ENCODE measurements around the gene PCNA.

Gene PCNA

GRCh38 chr20:5119435-5120184, at the start of gene PCNA:
TSS of gene PCNA (minus strand) at chr20:5119958. CDS start at chr20:5119798, 160 bp downstream.
- DNase-seq (ENCODE audit: low spot score), result peak; percentile 98

DNA sequence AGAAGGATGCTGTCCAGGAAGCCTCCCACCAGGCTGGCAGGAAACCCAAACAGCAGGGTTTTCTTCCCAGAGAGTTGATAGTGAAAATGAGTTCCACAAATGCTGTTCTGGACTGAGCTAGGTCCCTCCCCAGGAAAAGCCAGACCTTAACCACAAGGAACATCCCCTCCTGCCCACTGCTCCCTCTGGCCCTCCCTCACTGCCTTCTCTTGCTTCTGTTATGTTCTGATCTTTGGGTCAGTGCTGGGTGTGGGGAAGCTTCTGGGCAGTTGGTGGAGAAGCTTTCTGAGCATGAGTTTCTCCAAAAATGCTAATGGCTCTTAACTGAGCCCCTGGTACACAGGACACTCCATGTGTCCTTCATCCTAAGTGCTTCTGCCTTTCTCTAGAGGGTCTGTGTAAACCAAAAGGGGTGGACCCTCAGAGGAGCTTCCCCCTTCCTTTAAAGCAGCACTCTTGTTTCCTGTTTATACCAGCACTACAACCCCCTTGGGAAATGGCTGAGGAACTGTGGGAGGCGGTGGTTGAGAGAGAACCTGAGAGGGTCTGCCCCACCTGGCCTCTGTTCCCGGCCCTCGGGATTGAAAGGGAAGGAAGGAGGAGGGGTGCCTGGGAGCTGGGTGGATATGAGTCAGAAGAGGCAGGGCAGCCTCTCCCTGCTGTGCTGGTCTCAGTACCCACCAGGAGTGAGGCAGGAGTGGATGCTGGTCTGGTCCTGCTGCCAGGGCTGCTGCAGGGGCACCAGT, 49.1 kb upstream of the PCNA start:
- no peak for DNase-seq (ENCODE audit: low spot score)

DNA sequence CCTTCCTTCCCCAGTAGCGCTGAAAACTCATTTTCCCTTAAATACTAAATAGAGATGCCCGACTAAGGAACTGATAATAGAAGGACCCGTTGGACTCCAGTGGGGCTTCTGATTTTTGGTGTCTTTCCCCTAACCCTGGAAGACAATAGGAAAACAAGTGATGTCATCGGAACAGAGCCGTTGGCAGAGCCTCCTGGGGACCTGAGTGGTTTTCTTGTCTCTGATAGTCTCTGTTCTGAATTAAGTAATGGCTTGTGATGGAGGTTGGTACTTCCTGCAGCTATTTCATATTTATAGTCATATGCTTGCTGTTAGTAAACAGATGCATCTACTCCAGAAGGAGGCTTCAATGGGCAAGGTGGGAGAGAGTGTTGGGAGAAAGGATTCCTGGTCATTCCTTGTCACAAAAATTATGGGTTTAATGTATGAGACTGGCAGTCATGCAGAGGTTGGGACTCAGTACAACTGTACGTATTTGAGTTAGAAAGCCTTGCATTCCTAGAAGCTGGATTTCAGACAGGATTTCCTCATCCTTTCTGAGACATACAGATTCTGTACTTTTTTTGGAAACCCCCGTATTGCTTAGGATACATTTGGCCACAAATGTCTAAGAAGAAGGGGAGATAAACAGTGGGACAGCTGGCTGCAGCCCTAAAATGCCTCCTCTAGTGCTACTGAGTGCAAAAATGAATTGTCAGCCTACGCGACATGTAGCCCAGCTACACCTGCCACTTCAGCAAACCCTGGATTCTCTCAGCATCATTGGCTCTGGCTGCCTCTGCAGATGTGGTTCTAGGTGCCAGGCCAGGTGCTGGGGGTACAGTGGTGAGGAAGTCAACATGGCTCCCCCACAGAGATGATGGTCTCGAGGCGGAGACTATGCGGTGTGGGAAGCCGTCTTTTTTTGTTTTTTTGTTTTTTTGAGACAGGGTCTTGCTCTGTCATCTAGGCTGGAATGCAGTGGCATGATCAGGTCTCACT, 45.2 kb upstream of the PCNA start:
- DNase-seq (ENCODE audit: low spot score), result no peak

DNA sequence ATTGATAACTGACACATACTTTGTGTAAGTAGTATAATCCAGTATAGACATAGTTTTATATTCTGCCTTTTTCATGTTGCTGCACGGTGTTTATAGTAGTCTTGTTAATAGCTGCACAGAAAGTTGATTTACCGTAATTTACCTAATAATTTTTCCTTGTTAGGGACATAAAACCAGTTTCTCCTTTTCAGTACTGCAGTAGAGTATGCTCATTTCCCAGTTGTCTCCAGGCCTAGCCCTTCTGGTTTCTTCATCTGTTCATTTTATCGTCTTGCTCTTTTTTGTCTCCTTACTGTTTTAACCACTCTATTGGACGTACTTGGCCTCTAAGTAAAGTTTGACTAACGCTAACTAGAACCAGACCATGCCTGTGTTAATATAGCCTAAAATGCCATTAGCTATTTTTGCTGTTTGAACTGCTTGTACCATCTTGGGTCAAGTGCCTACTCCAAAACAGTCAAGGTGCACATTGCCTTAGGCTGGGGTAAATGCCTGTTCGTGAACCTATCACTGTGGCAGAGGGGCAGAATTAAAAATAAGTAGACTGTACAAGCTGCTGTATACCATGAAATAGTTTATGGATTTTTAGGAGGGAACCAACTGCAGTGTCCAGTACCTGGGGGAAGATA, 41.9 kb upstream of the PCNA start:
- no peak for DNase-seq (ENCODE audit: low spot score)

- no peak for DNase-seq (ENCODE audit: low spot score)
Measured at GRCh38 chr20:5160882-5161281, 41.1 kb upstream of the PCNA start.

- DNase-seq (ENCODE audit: low spot score), result no peak
Measured at GRCh38 chr20:5159928-5160327, 40.2 kb upstream of the PCNA start.

GRCh38 chr20:5156675-5157448, 37.1 kb upstream of the PCNA start:
- no peak for DNase-seq (ENCODE audit: low spot score)

GRCh38 chr20:5155404-5155803, 35.6 kb upstream of the PCNA start:
- DNase-seq (ENCODE audit: low spot score), result no peak

- DNase-seq (ENCODE audit: low spot score), result no peak
Measured at GRCh38 chr20:5154543-5154925, 34.8 kb upstream of the PCNA start.

DNA sequence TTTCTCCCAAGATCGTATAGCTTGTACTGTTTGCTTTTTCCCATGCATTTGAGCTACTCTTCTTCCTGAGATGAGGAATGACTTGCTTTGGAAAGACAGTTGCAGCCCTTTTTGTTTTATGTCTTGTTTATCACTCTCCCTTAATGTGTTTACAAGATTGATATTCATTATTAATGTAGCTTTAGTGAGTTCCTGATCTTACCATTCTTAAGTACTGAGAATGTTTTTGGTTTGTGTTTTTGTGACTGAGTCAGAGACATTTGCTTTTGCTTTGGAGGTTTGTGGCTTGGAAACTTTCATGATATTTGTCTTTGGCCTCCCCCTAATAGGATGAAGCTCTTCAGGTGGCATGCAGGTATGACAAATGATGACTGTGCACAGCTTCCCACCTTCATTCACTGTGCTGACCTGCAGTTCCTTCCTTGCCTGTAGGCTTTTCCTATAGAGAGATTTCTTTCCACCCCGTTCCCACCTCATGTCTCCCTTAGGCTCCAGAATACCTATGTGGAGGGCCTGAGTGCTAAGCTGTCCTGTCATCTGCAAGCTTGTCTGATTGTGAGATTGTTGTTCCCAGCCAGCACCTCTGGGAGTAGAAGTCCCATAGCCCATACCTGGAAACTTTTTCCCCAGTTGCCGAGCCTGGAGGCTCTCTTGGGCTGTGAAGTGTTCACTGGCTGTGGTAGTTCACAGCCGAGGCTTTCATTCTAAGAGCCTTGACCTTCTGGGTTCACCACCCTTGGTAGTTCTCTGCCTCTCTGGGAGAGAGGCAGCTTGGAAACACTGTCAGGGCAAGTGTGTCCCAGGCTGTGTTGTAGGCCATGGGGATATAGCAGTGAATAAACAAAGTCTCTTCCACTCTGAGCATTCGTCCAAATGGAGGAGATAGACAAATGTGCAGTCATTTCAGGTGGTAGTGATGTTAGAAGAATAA, 34.1 kb upstream of the PCNA start:
- no peak for DNase-seq (ENCODE audit: low spot score)

GRCh38 chr20:5153152-5153467, 33.4 kb upstream of the PCNA start:
- no peak for DNase-seq (ENCODE audit: low spot score)

GRCh38 chr20:5150226-5151076, 30.7 kb upstream of the PCNA start:
- DNase-seq (ENCODE audit: low spot score), result no peak

GRCh38 chr20:5149892-5150225, 30.1 kb upstream of the PCNA start:
- no peak for DNase-seq (ENCODE audit: low spot score)

- DNase-seq (ENCODE audit: low spot score), result no peak
Measured at GRCh38 chr20:5148581-5148980, 28.8 kb upstream of the PCNA start.

- no peak for DNase-seq (ENCODE audit: low spot score)
Measured at GRCh38 chr20:5146871-5147592, 27.3 kb upstream of the PCNA start.

- no peak for DNase-seq (ENCODE audit: low spot score)
Measured at GRCh38 chr20:5146099-5146668, 26.4 kb upstream of the PCNA start.

DNA sequence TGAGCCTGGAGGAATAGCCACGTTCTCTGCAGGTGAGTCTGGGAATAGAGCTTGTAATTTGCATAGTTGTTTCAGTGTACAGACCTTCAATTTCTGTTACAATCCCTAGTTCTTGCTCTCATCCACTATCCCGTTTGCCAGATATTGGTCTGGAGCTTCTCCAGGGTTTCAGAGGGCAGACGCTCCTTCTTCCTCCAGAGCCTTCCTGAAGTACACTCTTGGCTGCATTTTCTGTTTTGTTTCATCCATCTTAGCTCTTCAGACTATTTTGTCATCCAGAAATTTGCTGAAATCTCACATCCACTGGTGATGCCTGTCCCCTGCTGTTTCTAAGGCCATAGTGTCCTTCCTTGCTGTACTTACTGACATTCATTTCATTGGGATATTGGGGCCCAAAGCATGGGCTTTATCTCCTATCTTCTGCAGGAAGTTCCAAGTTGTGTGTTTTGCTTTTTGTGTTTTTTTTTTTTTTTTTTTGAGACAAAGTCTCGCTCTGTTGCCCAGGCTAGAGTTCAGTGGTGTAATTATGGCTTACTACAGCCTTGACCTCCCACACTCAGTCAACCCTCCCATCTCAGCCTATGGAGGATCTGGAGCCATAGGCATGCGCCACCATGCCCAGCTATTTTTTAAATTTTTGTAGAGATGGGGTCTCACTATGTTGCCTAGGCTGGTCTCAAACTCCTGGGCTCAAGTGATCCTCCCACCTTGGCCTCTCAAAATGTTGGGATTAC, 25.8 kb upstream of the PCNA start:
- DNase-seq (ENCODE audit: low spot score), result no peak

DNA sequence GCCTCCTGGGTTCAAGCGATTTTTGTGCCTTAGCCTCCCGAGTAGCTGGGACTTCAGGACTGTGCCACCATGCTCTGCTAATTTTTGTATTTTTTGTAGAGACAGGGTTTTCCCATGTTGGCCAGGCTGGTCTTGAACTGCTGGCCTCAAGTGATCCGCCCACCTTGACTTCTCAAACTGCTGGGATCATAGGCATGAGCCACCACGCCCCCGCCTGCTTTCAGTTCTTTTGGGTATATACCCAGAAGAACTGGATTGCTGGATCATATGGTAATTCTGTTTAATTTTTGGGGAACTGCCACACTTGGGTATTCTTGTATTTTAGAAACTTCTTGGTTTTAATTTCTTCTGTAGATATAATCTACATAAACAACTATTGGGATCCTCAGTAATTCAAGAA, 24.1 kb upstream of the PCNA start:
- DNase-seq (ENCODE audit: low spot score), result no peak

Measured in COLO829 (cell line).